Body of pancreas (tissue), 4 donors: ENCODE results near the gene BCL6.

ENCODE experiments used
- POLR2A ChIP-seq, 3 donors: fragments of 450-650 bp; IDR thresholded peaks; one replicate each; pipeline ENCODE4 v1.6.1; 2016; ENCODE audit warnings: antibody characterized with exemption in 3 of 3, mild to moderate bottlenecking in 2 of 3
- TF ChIP-seq, protein P1 (sequence below), 7 experiments: fragments of 450-650 bp in 4 of 7; fragments of 200-600 bp in 3 of 7; sonication (generic) in 3 of 7; IDR thresholded peaks; one replicate each; pipeline ENCODE4 v1.5.1; 2016 to 2019; ENCODE audit warnings: antibody characterized with exemption in 7 of 7

DNA sequence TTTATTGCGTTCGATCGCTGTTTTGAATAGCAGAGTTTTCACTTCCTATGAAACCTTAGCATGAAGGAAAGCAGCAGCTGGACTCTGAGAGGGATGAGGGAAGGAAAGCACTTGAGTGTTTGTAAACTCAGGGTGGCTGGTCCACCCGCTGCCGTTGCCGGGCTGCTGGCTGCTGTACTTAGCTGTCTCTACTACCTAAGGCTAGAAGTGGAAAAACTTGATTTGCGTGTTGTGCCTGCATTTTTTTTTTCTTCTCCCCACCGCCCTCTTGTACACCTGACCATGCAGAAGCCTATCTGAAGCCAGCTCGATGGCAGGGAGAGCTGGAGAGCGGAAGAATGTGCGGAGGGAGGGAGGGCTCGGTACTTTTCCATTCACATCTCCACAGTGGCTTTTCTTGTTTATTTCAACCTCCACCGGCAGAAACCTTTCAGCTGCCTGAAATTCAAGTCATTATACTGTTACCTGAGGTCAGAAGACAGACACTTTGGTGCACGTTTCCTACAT lies 4.8 kb upstream of the BCL6 start:
- TF ChIP-seq, protein P1, sequence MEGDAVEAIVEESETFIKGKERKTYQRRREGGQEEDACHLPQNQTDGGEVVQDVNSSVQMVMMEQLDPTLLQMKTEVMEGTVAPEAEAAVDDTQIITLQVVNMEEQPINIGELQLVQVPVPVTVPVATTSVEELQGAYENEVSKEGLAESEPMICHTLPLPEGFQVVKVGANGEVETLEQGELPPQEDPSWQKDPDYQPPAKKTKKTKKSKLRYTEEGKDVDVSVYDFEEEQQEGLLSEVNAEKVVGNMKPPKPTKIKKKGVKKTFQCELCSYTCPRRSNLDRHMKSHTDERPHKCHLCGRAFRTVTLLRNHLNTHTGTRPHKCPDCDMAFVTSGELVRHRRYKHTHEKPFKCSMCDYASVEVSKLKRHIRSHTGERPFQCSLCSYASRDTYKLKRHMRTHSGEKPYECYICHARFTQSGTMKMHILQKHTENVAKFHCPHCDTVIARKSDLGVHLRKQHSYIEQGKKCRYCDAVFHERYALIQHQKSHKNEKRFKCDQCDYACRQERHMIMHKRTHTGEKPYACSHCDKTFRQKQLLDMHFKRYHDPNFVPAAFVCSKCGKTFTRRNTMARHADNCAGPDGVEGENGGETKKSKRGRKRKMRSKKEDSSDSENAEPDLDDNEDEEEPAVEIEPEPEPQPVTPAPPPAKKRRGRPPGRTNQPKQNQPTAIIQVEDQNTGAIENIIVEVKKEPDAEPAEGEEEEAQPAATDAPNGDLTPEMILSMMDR (IDR thresholded peaks at IDR 0.05) = peak in 1 of 7 experiments; percentile 23
- peak; percentile 64 to 87 (median 86) for TF ChIP-seq POLR2A (IDR thresholded peaks at IDR 0.05)
